Activated CD8-positive, alpha-beta T cell treated with anti-CD3 and anti-CD28 coated beads for 36 hours (primary cell): ENCODE results near the gene CEACAM20. TPM values are rescaled to one million over a fixed set of nuclear protein-coding genes. Genes with fewer than 3 reads are reported as not detected.
"Not testable (repeated sequence)": the region's sequence is repeated elsewhere in the genome, so short reads cannot be mapped to it uniquely, and the experiment has no call there.

Experiments
- ATAC-seq: fragments of 200-7000 bp; cut with Tn5 transposase; one replicate; pipeline ENCODE4 v1.10.0; 2021; ENCODE audit warnings: mild to moderate bottlenecking, moderate library complexity
- CTCF ChIA-PET: fragments of 350-600 bp; sonication (Branson Sonifier 250); formaldehyde crosslinking; loops from one replicate; lab custom pipeline; 2021; ENCODE audit warnings: antibody characterized with exemption; lab: Charles Lee
- POLR2A ChIA-PET: fragments of 350-600 bp; sonication (Branson Sonifier 250); formaldehyde crosslinking; loops from one replicate; lab custom pipeline; 2021; ENCODE audit warnings: antibody characterized with exemption; lab: Charles Lee
- DNase-seq: peaks from one replicate; pipeline ENCODE4 v3.0.0-alpha.2; 2020
- H3K27ac Mint-ChIP-seq: one replicate; pipeline ENCODE4 v1.8.0; 2021; ENCODE audit warnings: mild to moderate bottlenecking, mixed read lengths
- H3K27me3 Mint-ChIP-seq: one replicate; pipeline ENCODE4 v1.8.0; 2021; ENCODE audit warnings: mixed read lengths
- H3K36me3 Mint-ChIP-seq: one replicate; pipeline ENCODE4 v1.8.0; 2021; ENCODE audit warnings: low read depth, mixed read lengths
- H3K4me1 Mint-ChIP-seq: one replicate; pipeline ENCODE4 v1.8.0; 2021; ENCODE audit warnings: low read depth, mixed read lengths
- H3K4me3 Mint-ChIP-seq: one replicate; pipeline ENCODE4 v1.8.0; 2021; ENCODE audit warnings: mild to moderate bottlenecking, moderate library complexity, mixed read lengths
- H3K9me3 Mint-ChIP-seq: one replicate; pipeline ENCODE4 v1.8.0; 2021; ENCODE audit warnings: mixed read lengths
- intact Hi-C: fragments of 100-400 bp; cut with micrococcal nuclease; formaldehyde crosslinking; loops from one replicate; pipeline ENCODE4 v1.10.0; 2022
- total RNA-seq, 2 experiments: library from RNA; stranded (reverse); gene quantifications; one replicate each; pipeline ENCODE4 v1.2.3, GENCODE V29; 2021
- TF ChIP-seq, protein P1 (sequence below): fragments of 200-600 bp; IDR thresholded peaks from one replicate; pipeline ENCODE4 v1.8.0; 2022; ENCODE audit warnings: antibody characterized with exemption, mild to moderate bottlenecking

Gene CEACAM20
- total RNA-seq, 2 experiments from 2014 or later: not detected

GRCh38 chr19:44499559-44499958, 29.9 kb downstream of the CEACAM20 start:
- Mint-ChIP-seq H3K9me3 (peaks cover 48% of the 10 kb centered on the region), H3K36me3 (peaks cover 58% of the 10 kb centered on the region), H3K4me3 (peak overlapping the region; percentile 81), H3K27me3 (no peaks in the 10 kb centered on the region), H3K4me1 (peaks cover 32% of the 10 kb centered on the region), H3K27ac (peak overlapping the region; percentile 90)
- DNase-seq (no peak), ATAC-seq (no peak)
- ChIA-PET POLR2A (interaction anchor here (0.9 to 1.8 kb wide), 4 partner anchors 8 to 586 kb away, joined by 3 to 11 read pairs (median 4); partner anchors contain the start of gene ZNF227), CTCF (interaction anchor here (1.0 kb wide), 1 partner anchor 26 kb away, joined by 3 read pairs; no protein-coding TSS in a partner anchor)
- intact Hi-C loops: no loop called here
- TF ChIP-seq, protein P1, sequence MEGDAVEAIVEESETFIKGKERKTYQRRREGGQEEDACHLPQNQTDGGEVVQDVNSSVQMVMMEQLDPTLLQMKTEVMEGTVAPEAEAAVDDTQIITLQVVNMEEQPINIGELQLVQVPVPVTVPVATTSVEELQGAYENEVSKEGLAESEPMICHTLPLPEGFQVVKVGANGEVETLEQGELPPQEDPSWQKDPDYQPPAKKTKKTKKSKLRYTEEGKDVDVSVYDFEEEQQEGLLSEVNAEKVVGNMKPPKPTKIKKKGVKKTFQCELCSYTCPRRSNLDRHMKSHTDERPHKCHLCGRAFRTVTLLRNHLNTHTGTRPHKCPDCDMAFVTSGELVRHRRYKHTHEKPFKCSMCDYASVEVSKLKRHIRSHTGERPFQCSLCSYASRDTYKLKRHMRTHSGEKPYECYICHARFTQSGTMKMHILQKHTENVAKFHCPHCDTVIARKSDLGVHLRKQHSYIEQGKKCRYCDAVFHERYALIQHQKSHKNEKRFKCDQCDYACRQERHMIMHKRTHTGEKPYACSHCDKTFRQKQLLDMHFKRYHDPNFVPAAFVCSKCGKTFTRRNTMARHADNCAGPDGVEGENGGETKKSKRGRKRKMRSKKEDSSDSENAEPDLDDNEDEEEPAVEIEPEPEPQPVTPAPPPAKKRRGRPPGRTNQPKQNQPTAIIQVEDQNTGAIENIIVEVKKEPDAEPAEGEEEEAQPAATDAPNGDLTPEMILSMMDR: no peak

DNA sequence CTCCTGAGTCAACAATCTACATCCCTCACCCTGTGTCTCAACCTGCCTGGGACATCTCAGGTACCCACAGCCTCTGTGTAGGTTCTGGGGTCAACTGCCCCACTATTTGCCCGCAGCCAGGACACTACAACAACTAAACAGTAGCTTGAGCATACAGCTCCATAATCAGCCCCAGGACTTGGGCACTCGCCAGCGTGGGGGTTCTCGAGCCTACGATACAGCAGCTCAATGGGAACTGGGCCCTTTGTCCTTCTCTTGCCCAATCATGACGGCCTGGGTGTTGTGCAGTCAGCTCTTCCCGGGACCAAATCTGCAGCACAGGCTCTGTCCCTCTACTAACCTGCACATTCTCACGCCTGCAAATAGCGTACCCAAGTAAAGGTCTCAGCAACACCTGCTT, 30.5 kb downstream of the CEACAM20 start:
- ChIA-PET CTCF (no interaction called here), POLR2A (interaction anchor here (1.1 kb wide), 1 partner anchor 22 kb away, joined by 5 read pairs; no protein-coding TSS in a partner anchor)
- H3K4me1 Mint-ChIP-seq: peaks cover 32% of the 10 kb centered on the region
- peak overlapping the region; percentile 81 for H3K4me3 Mint-ChIP-seq
- intact Hi-C loops: no loop called here
- H3K36me3 Mint-ChIP-seq: peaks cover 64% of the 10 kb centered on the region
- TF ChIP-seq, protein P1: no peak
- H3K9me3 Mint-ChIP-seq: peaks cover 50% of the 10 kb centered on the region
- H3K27me3 Mint-ChIP-seq: no peaks in the 10 kb centered on the region
- DNase-seq (no peak), ATAC-seq (no peak)
- H3K27ac Mint-ChIP-seq: peak overlapping the region; percentile 90

- intact Hi-C loops: no loop called here
- ATAC-seq: no peak
- no peaks in the 10 kb centered on the region for H3K27me3 Mint-ChIP-seq
Observed at GRCh38 chr19:44496711-44497110, 32.8 kb downstream of the CEACAM20 start.

DNA sequence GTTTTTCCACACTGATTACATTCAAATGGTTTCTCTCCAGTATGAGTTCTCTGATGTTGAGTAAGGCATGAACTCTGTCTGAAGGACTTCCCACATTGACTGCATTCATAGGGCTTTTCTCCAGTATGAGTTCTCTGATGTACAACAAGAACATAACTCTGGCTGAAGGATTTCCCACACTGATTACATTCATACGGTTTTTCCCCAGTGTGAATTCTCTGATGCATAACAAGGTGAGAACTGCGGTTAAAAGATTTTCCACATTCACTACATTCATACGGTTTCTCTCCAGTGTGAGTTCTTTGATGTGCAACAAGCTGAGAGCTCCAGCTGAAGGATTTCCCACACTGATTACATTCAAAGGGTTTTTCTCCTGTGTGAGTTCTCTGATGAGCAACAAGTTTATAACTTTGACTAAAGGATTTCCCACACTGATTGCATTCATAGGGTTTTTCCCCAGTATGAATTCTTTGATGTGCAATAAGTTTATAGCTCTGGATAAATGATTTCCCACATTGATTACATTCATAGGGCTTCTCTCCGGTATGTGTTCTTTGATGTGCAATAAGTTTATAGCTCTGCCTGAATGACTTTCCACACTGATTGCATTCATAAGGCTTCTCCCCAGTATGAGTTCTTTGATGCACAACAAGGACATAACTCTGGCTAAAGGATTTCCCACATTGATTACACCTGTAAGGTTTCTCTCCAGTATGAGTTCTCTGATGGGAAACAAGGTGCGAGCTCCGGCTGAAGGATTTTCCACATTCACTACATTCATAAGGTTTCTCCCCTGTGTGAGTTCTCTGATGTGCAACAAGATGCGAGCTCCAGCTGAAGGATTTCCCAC, 52.7 kb downstream of the CEACAM20 start:
- Mint-ChIP-seq H3K9me3 (peaks cover 89% of the 10 kb centered on the region), H3K27me3 (no peaks in the 10 kb centered on the region), H3K4me3 (no peak overlapping the region), H3K36me3 (peaks cover 94% of the 10 kb centered on the region), H3K4me1 (no peaks in the 10 kb centered on the region), H3K27ac (peak overlapping the region; percentile 22)
- TF ChIP-seq, protein P1: no peak
- DNase-seq (peak; percentile 9), ATAC-seq (no peak)
- CTCF ChIA-PET: no interaction called here
- intact Hi-C loops: no loop called here
- POLR2A ChIA-PET: interaction anchor here (0.7 to 1.5 kb wide), 5 partner anchors 22 to 500 kb away, joined by 3 to 5 read pairs (median 3); partner anchors contain the start of genes ZNF180 and ZNF225

More at GRCh38 chr19:44496711-44497110, 32.8 kb downstream of the CEACAM20 start:
- POLR2A ChIA-PET: interaction anchor here (0.6 to 0.9 kb wide), 2 partner anchors 332 to 585 kb away, joined by 3 read pairs; partner anchors contain the start of gene ZNF226
- Mint-ChIP-seq H3K9me3 (peaks cover 69% of the 10 kb centered on the region), H3K36me3 (peaks cover 87% of the 10 kb centered on the region), H3K4me3 (no peak overlapping the region), H3K4me1 (peaks cover 32% of the 10 kb centered on the region), H3K27ac (no peak overlapping the region)
- CTCF ChIA-PET: no interaction called here
- DNase-seq: no peak
- TF ChIP-seq, protein P1: no peak

- POLR2A ChIA-PET, H3K27me3 Mint-ChIP-seq, CTCF ChIA-PET: not testable (repeated sequence)
Observed at GRCh38 chr19:44468730-44469129, 60.7 kb downstream of the CEACAM20 start.

GRCh38 chr19:44462600-44463286, 66.7 kb downstream of the CEACAM20 start:
- ATAC-seq, POLR2A ChIA-PET, CTCF ChIA-PET, H3K4me3 Mint-ChIP-seq, intact Hi-C loops, DNase-seq, H3K4me1 Mint-ChIP-seq, H3K27ac Mint-ChIP-seq, H3K27me3 Mint-ChIP-seq: not testable (repeated sequence)
- peaks cover 16% of the 10 kb centered on the region for H3K36me3 Mint-ChIP-seq
- peaks cover 49% of the 10 kb centered on the region for H3K9me3 Mint-ChIP-seq

More at GRCh38 chr19:44468730-44469129, 60.7 kb downstream of the CEACAM20 start:
- ATAC-seq, H3K27ac Mint-ChIP-seq, H3K4me3 Mint-ChIP-seq, H3K4me1 Mint-ChIP-seq, intact Hi-C loops, DNase-seq: not testable (repeated sequence)
- H3K9me3 Mint-ChIP-seq: peaks cover 74% of the 10 kb centered on the region
- H3K36me3 Mint-ChIP-seq: peaks cover 46% of the 10 kb centered on the region
